ENCODE data around the gene NECAB3.

DNA sequence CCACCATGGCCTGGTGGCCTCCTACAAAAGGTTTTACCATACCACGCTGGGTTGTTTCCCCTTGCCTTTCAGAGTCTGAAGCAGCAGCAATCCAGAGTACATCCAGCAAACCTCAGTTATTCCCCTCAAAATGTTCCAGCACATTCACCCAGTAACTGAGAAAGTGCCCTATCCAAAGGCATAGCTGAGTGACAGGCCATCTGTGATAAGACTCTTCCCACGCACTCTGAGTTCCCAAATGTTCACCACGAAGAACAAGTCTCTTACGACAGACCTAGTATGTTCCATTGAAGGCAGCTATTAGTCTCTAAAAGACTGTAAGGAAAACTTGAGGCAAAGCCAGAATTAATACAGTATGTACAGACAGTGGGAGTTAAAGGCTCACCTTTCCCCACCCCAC, 43.7 kb downstream of the NECAB3 start:
- TF ChIP-seq, protein P1, sequence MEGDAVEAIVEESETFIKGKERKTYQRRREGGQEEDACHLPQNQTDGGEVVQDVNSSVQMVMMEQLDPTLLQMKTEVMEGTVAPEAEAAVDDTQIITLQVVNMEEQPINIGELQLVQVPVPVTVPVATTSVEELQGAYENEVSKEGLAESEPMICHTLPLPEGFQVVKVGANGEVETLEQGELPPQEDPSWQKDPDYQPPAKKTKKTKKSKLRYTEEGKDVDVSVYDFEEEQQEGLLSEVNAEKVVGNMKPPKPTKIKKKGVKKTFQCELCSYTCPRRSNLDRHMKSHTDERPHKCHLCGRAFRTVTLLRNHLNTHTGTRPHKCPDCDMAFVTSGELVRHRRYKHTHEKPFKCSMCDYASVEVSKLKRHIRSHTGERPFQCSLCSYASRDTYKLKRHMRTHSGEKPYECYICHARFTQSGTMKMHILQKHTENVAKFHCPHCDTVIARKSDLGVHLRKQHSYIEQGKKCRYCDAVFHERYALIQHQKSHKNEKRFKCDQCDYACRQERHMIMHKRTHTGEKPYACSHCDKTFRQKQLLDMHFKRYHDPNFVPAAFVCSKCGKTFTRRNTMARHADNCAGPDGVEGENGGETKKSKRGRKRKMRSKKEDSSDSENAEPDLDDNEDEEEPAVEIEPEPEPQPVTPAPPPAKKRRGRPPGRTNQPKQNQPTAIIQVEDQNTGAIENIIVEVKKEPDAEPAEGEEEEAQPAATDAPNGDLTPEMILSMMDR (IDR thresholded peaks at IDR 0.05): no peak
- no peak for TF ChIP-seq POLR2A (IDR thresholded peaks at IDR 0.05)

All from right lobe of liver (tissue), 4 donors.